ENCODE data around the gene NEDD8.

DNA sequence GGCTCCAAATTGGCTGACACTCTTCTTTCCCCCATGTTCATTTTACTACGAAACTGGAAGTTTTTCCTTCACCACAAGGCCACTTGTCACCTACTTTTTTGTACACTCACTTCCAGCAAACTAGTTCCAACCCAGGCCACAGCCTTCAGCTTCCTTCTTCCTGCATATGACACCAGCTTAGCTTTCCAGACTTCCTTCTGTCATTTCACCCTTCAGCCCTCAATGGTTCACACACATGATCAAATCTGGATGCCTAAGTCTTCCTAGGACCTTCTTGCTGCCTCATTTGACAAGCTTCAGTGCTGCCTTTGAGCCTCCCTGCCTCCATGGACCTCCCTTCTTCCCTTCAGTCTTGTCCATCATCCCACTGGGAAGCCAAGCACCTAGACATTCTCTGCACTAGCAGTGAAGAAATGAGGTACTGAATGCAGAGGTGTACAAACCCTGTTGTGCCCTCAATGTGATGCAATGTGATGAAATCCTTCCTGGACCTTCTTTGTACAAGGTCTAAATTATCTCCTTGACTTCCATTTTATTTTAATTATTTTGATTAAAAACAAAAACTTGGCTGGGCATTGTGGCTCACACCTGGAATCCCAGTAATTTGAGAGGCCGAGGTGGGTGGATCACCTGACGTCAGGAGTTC is 64.6 kb downstream of the NEDD8 start:
- TF ChIP-seq, protein P1, sequence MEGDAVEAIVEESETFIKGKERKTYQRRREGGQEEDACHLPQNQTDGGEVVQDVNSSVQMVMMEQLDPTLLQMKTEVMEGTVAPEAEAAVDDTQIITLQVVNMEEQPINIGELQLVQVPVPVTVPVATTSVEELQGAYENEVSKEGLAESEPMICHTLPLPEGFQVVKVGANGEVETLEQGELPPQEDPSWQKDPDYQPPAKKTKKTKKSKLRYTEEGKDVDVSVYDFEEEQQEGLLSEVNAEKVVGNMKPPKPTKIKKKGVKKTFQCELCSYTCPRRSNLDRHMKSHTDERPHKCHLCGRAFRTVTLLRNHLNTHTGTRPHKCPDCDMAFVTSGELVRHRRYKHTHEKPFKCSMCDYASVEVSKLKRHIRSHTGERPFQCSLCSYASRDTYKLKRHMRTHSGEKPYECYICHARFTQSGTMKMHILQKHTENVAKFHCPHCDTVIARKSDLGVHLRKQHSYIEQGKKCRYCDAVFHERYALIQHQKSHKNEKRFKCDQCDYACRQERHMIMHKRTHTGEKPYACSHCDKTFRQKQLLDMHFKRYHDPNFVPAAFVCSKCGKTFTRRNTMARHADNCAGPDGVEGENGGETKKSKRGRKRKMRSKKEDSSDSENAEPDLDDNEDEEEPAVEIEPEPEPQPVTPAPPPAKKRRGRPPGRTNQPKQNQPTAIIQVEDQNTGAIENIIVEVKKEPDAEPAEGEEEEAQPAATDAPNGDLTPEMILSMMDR (IDR thresholded peaks at IDR 0.05; ENCODE audit: insufficient read depth, low read length, poor library complexity, severe bottlenecking), result no peak
- no peak for TF ChIP-seq EZH2phosphoT487 (conservative IDR thresholded peaks at IDR 0.05; ENCODE audit: low read length)

All from SU-DHL-6 (cell line).